HUES48 (cell line): ENCODE data around the gene MEGF8.

ENCODE experiments used
- H3K27ac ChIP-seq: one replicate; pipeline ENCODE4 v1.7.0; 2013; ENCODE audit warnings: low read depth, low read length, inconsistent platforms
- H3K27me3 ChIP-seq: 2 replicates; pipeline ENCODE4 v1.6.1; 2013; ENCODE audit warnings: mild to moderate bottlenecking, low read length; ENCODE audit not compliant: control insufficient read depth, insufficient read depth
- H3K36me3 ChIP-seq: 2 replicates; pipeline ENCODE4 v1.6.1; 2013; ENCODE audit warnings: low read length; ENCODE audit not compliant: control insufficient read depth, insufficient read depth
- H3K4me1 ChIP-seq: 2 replicates; pipeline ENCODE4 v1.6.1; 2013; ENCODE audit warnings: mild to moderate bottlenecking, low read length; ENCODE audit not compliant: control insufficient read depth, insufficient read depth
- H3K4me3 ChIP-seq: 2 replicates; pipeline ENCODE4 v1.5.1; 2013; ENCODE audit warnings: mild to moderate bottlenecking, low read depth, low read length
- H3K9ac ChIP-seq: 2 replicates; pipeline ENCODE4 v1.6.1; 2013; ENCODE audit warnings: mild to moderate bottlenecking, low read depth, low read length, moderate library complexity
- H3K9me3 ChIP-seq: 2 replicates; pipeline ENCODE4 v1.6.1; 2013; ENCODE audit warnings: low read length; ENCODE audit not compliant: control insufficient read depth, insufficient read depth

MEGF8 gene, protein sequence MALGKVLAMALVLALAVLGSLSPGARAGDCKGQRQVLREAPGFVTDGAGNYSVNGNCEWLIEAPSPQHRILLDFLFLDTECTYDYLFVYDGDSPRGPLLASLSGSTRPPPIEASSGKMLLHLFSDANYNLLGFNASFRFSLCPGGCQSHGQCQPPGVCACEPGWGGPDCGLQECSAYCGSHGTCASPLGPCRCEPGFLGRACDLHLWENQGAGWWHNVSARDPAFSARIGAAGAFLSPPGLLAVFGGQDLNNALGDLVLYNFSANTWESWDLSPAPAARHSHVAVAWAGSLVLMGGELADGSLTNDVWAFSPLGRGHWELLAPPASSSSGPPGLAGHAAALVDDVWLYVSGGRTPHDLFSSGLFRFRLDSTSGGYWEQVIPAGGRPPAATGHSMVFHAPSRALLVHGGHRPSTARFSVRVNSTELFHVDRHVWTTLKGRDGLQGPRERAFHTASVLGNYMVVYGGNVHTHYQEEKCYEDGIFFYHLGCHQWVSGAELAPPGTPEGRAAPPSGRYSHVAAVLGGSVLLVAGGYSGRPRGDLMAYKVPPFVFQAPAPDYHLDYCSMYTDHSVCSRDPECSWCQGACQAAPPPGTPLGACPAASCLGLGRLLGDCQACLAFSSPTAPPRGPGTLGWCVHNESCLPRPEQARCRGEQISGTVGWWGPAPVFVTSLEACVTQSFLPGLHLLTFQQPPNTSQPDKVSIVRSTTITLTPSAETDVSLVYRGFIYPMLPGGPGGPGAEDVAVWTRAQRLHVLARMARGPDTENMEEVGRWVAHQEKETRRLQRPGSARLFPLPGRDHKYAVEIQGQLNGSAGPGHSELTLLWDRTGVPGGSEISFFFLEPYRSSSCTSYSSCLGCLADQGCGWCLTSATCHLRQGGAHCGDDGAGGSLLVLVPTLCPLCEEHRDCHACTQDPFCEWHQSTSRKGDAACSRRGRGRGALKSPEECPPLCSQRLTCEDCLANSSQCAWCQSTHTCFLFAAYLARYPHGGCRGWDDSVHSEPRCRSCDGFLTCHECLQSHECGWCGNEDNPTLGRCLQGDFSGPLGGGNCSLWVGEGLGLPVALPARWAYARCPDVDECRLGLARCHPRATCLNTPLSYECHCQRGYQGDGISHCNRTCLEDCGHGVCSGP (N-terminal part only)

DNA sequence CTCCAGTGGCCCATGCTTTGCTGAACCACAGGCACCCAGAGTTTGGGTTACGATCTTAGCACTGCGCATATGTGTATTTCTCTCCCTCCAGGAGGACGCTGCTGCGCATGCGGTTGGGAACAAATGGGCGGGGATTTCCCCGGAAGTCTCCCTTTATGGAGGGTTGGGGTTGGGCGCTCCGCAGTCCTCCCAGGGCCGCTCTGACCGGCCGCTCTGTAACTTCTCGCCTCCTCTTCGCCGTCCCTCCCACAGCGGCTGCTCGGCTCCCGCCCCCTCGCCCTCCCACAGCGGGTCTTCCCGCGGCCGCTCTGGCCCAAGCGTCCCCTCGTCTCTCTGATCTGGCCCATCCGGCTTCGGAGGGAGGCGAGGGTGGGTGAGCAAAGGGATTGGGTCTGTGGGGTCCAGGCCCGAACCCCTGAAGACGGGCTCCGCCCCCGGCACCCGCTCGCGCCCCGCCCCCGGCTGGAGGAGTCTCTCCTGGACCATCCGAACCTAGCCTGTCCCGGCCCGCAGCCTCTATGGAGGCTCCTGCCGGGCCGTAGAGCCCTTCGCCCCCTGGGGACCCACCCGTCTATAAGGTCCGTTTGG is at the start of gene MEGF8:
Gene MEGF8, plus strand, starts transcription at position 328 of the 588 bp plus-strand sequence. CDS start 609 bp downstream, outside the sequence.
- Histone ChIP-seq H3K27me3 (peaks cover 23% of the 10 kb centered on the region), H3K9me3 (no peaks in the 10 kb centered on the region), H3K4me3 (peak within 1 kb of the TSS; percentile 78), H3K9ac (peak within 1 kb of the TSS; percentile 43), H3K36me3 (no peaks in the 10 kb centered on the region), H3K27ac (peak within 1 kb of the TSS; percentile 75), H3K4me1 (no peaks in the 10 kb centered on the region; the same call in 1 of the 2 replicates)

DNA sequence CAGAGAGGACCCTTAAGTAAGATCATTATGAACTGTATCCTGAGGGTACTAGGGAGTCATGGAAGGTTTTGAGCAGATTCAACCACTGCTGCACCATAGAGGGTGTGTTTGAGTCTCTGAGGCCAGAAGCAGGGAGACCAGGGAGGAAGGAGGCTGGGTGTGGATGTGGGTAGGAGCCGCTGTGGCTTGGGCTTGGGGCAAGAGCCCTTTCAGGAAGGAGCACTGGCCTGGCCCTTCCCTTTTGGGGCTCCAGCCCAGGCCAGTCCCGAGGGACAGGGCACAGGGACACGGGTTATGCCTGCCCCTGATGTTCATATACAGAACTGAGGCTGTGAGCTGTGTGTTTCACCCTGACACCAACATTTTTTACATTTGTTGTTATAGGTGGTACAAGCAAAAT is 49.2 kb upstream of the MEGF8 start:
- no peak overlapping the region for H3K4me3 ChIP-seq
- no peak overlapping the region for H3K9ac ChIP-seq
- peaks cover 22% of the 10 kb centered on the region for H3K36me3 ChIP-seq
- H3K27me3 ChIP-seq = no peaks in the 10 kb centered on the region
- no peaks in the 10 kb centered on the region for H3K9me3 ChIP-seq
- no peak overlapping the region for H3K27ac ChIP-seq
- H3K4me1 ChIP-seq = peaks cover 8% of the 10 kb centered on the region

- peaks cover 22% of the 10 kb centered on the region for H3K36me3 ChIP-seq
- no peaks in the 10 kb centered on the region for H3K9me3 ChIP-seq
Observed at GRCh38 chr19:42276821-42277220, 48.6 kb upstream of the MEGF8 start.

DNA sequence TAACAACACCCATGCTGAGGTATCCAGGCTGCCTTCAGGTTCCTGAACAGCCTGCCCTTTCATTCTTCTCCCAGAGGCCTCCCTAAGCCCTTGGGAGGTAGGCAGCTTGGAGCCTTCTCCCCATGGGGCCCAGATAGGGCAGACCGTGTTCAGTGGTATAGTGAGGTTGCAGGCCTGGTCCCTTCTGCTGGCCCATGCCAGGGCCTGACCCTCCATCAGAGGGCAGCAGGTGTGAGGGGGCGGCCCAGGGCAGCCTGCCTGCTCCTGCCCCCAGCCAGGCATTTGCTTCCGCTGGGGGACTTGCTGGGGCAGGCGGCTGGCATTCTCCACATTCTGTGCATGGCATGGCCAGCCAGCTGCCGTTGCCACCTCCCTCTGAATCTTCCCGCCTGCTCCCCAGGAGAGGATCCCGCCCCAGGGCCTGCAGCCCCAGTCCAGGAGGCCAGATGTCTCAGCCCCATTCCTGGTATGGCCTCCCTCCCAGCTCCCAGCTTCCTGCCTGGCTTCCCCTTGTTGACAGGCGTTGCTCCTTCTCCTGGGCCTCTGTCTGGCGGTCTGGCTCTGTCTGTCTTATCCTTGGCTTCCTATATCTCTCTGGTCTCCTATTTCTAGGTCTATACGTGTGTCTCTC is 47.5 kb upstream of the MEGF8 start:
- Histone ChIP-seq H3K9me3 (no peaks in the 10 kb centered on the region), H3K27me3 (no peaks in the 10 kb centered on the region), H3K4me1 (peaks cover 20% of the 10 kb centered on the region), H3K4me3 (no peak overlapping the region), H3K9ac (no peak overlapping the region), H3K27ac (no peak overlapping the region), H3K36me3 (peaks cover 22% of the 10 kb centered on the region; the same call in 1 of the 2 replicates)

More at GRCh38 chr19:42276821-42277220, 48.6 kb upstream of the MEGF8 start:
- H3K27me3 ChIP-seq = no peaks in the 10 kb centered on the region
- H3K4me3 ChIP-seq = no peak overlapping the region
- no peak overlapping the region for H3K27ac ChIP-seq
- H3K9ac ChIP-seq = no peak overlapping the region
- peaks cover 10% of the 10 kb centered on the region for H3K4me1 ChIP-seq

- H3K9ac ChIP-seq = no peak overlapping the region
- H3K9me3 ChIP-seq = no peaks in the 10 kb centered on the region
- no peak overlapping the region for H3K27ac ChIP-seq
- peaks cover 16% of the 10 kb centered on the region; the same call in 1 of the 2 replicates for H3K36me3 ChIP-seq
- no peak overlapping the region for H3K4me3 ChIP-seq
- H3K27me3 ChIP-seq = no peaks in the 10 kb centered on the region
- peaks cover 26% of the 10 kb centered on the region for H3K4me1 ChIP-seq
Observed at GRCh38 chr19:42278452-42279154, 46.8 kb upstream of the MEGF8 start.

- no peak overlapping the region for H3K9ac ChIP-seq
- no peak overlapping the region for H3K27ac ChIP-seq
- H3K4me3 ChIP-seq = peak overlapping the region; percentile 92
Observed at GRCh38 chr19:42279155-42279901, 46.1 kb upstream of the MEGF8 start.

DNA sequence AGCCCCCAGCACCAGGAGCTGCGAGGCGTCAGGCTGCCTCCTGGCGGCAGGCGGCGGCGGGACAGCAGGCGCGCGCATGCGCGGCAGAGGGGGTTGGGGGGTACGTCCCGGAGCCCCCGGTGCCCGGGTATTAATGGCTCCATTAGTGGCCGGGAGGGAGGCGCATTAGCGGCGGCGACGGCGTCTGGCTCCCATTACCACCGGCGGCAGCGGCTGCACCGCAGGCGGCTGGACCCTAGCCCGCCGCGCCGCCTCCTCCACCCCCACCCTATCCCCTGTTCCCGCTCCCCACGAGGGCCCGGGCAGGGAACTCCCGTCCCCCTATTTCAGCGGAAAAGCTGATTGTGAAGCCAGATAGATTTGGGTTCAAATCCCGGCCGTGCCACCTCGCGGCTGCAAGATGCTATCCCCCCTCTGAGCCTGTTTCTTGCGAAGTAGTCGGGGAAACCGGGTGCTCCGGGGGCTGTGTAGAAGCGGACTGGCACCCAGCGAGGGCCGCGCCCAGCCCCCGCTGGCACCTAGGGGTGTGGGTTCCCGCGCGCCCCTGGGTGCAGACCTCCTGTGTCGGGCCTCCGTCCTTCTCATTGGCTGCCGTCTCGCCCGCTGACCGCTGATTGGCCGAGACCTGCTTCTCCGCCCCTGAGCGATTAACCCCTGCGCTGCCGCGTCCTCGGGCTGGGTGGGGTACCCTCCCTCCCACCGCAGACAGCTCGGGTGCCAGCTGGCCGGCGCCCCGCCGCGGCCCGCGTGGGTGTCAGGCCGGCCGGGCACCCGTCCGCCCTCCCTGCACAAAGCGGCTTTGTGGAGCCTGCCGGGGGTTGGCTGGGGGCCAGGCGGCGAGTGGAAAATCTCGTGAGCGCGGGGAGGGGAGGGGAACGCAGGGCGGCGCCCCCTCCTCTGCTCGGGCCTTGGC is 45.3 kb upstream of the MEGF8 start:
- H3K27me3 ChIP-seq = no peaks in the 10 kb centered on the region
- H3K36me3 ChIP-seq = peaks cover 3% of the 10 kb centered on the region; the same call in 1 of the 2 replicates
- H3K27ac ChIP-seq = peak overlapping the region; percentile 81
- H3K9ac ChIP-seq = no peak overlapping the region
- no peaks in the 10 kb centered on the region for H3K9me3 ChIP-seq
- peak overlapping the region; percentile 92 for H3K4me3 ChIP-seq
- peaks cover 29% of the 10 kb centered on the region for H3K4me1 ChIP-seq

More at GRCh38 chr19:42279155-42279901, 46.1 kb upstream of the MEGF8 start:
- Histone ChIP-seq H3K4me1 (peaks cover 26% of the 10 kb centered on the region), H3K27me3 (no peaks in the 10 kb centered on the region), H3K9me3 (no peaks in the 10 kb centered on the region), H3K36me3 (peaks cover 10% of the 10 kb centered on the region; the same call in 1 of the 2 replicates)

- Histone ChIP-seq H3K4me3 (peak overlapping the region; percentile 92), H3K9me3 (no peaks in the 10 kb centered on the region), H3K27ac (peak overlapping the region; percentile 83), H3K9ac (no peak overlapping the region), H3K4me1 (peaks cover 35% of the 10 kb centered on the region), H3K36me3 (peaks cover 3% of the 10 kb centered on the region; the same call in 1 of the 2 replicates), H3K27me3 (no peaks in the 10 kb centered on the region)
Observed at GRCh38 chr19:42280815-42281145, 44.7 kb upstream of the MEGF8 start.
